ENCODE results near the gene CDC23. TPM values are rescaled to one million over a fixed set of nuclear protein-coding genes. Genes with fewer than 3 reads are reported as not detected.

Gene CDC23
- total RNA-seq, 4 donors from 2014 or later: 17.9 to 30.6 (median 22.2) TPM

DNA sequence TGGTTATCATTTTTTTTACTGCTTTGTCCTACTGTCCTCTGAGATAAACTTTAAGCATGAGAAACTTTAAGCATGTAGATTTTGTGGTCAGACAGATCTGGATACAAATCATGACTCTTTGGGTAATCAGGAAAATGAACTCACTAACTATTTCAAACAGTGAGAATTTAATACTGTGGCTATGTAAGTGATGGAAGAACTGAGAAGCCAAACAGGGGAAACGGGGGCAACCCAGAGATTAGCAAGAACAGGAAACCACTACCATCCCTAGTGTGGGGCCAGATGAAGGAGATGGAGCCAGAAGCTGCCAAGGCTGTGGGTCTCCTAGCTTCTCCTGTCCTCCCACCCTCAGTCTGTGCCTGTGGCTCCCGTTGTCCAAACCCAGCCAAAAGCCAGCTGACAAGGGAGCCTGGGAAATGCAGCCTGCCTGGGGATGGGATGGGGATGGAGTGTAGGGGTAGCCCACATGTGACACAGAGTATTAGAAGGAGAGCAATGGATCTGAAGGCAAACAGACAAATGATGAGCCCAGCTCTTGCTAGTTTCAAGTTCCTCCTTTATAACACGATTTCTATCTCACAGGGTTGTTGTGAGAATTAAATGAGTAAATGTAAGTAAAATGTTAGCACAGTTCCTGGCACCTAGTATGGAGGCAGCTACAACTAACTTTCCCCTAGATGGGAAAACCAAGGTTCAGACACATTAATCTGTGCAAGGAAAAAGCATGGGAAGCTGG, 27.7 kb upstream of the CDC23 start:
- DNase-seq (ENCODE audit: low spot score in 2 of 2): no peak
- H3K4me3 ChIP-seq: no peak overlapping the region
- no peaks in the 10 kb centered on the region for H3K9me3 ChIP-seq
- peaks cover 30% of the 10 kb centered on the region for H3K27me3 ChIP-seq
- H3K4me1 ChIP-seq: peaks cover 12% of the 10 kb centered on the region
- no peak for TF ChIP-seq POLR2AphosphoS5 (IDR thresholded peaks at IDR 0.05)
- TF ChIP-seq EP300 (IDR thresholded peaks at IDR 0.05): no peak
- TF ChIP-seq POLR2A (IDR thresholded peaks at IDR 0.05): no peak
- TF ChIP-seq, protein P1, sequence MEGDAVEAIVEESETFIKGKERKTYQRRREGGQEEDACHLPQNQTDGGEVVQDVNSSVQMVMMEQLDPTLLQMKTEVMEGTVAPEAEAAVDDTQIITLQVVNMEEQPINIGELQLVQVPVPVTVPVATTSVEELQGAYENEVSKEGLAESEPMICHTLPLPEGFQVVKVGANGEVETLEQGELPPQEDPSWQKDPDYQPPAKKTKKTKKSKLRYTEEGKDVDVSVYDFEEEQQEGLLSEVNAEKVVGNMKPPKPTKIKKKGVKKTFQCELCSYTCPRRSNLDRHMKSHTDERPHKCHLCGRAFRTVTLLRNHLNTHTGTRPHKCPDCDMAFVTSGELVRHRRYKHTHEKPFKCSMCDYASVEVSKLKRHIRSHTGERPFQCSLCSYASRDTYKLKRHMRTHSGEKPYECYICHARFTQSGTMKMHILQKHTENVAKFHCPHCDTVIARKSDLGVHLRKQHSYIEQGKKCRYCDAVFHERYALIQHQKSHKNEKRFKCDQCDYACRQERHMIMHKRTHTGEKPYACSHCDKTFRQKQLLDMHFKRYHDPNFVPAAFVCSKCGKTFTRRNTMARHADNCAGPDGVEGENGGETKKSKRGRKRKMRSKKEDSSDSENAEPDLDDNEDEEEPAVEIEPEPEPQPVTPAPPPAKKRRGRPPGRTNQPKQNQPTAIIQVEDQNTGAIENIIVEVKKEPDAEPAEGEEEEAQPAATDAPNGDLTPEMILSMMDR (IDR thresholded peaks at IDR 0.05): no peak
- WGBS: 67% methylated on average over 3 of the region's 3 CpGs
- H3K36me3 ChIP-seq: no peaks in the 10 kb centered on the region
- no peak overlapping the region for H3K27ac ChIP-seq

DNA sequence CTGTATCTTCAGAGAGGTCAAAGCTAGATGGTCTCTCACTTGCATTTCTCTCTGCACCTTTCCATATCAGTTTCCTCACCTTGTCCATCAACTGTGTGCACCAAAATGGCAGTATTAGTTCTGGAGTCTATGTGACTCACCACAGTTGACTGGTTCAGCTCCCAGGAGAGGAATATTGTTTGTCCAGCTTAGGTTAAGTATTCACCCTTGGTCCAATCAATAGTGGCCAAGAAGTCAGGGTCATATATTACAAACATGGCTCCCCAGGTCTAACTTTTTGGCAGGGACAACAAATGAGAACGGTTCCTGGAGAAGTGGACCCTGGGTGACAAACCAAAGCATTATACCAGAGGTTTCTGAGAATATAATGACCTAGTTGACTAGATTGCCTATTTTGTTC, 24.9 kb upstream of the CDC23 start:
- no peak overlapping the region for H3K27ac ChIP-seq
- TF ChIP-seq POLR2AphosphoS5 (IDR thresholded peaks at IDR 0.05) (no peak), EP300 (IDR thresholded peaks at IDR 0.05) (no peak), POLR2A (IDR thresholded peaks at IDR 0.05) (no peak)
- TF ChIP-seq, protein P1 (IDR thresholded peaks at IDR 0.05): no peak
- WGBS: 100% methylated on average over 1 of the region's 1 CpG
- peaks cover 30% of the 10 kb centered on the region for H3K27me3 ChIP-seq
- H3K4me3 ChIP-seq: no peak overlapping the region
- DNase-seq (ENCODE audit: low spot score in 2 of 2): no peak
- H3K4me1 ChIP-seq: peaks cover 12% of the 10 kb centered on the region
- H3K36me3 ChIP-seq: no peaks in the 10 kb centered on the region
- H3K9me3 ChIP-seq: no peaks in the 10 kb centered on the region

DNA sequence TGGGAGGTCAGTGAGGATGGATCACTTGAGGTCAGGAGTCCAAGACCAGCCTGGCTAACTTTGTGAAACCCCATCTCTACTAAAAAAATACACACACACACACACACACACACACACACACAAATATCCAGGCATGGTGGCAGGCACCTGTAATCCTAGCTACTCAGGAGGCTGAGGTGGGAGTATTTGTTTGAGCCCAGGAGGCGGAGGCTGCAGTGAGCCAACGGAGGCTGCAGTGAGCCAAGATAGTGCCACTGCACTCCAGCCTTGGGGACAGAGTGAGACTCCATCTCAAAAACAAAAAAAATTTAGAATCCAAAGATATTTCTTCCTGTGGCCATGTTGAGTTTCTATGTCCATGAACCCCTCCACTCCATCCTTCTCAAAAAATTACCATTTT, 21.5 kb upstream of the CDC23 start:
- Histone ChIP-seq H3K9me3 (no peaks in the 10 kb centered on the region), H3K4me1 (peaks cover 7% of the 10 kb centered on the region), H3K36me3 (no peaks in the 10 kb centered on the region), H3K27me3 (peaks cover 15% of the 10 kb centered on the region), H3K27ac (no peak overlapping the region), H3K4me3 (no peak overlapping the region)
- 91% methylated on average over 2 of the region's 2 CpGs for WGBS
- TF ChIP-seq, protein P1 (IDR thresholded peaks at IDR 0.05): no peak
- no peak for DNase-seq (ENCODE audit: low spot score in 2 of 2)

DNA sequence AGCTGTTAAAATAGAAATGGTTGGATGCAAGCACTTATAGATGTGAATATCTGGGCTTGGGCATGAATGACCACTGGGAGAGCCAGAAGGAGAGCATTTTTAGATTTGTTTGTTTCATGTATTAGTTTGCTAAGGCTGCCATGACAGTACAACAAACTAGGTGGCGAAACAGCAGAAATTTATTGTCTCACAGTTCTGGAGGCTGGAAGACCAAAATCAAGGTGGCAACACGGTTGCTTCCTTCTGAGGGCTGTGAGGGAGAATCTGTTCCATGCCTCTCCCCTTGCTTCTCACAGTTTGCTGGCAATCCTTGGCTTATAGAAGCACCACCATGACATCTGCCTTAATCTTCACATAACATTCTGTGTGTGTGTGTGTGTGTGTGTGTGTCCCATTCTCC, 20.2 kb upstream of the CDC23 start:
- no peak for DNase-seq (ENCODE audit: low spot score in 2 of 2)
- TF ChIP-seq, protein P1 (IDR thresholded peaks at IDR 0.05): no peak
- no peak for TF ChIP-seq POLR2A (IDR thresholded peaks at IDR 0.05)
- no peak for TF ChIP-seq POLR2AphosphoS5 (IDR thresholded peaks at IDR 0.05)
- no peak for TF ChIP-seq EP300 (IDR thresholded peaks at IDR 0.05)

DNA sequence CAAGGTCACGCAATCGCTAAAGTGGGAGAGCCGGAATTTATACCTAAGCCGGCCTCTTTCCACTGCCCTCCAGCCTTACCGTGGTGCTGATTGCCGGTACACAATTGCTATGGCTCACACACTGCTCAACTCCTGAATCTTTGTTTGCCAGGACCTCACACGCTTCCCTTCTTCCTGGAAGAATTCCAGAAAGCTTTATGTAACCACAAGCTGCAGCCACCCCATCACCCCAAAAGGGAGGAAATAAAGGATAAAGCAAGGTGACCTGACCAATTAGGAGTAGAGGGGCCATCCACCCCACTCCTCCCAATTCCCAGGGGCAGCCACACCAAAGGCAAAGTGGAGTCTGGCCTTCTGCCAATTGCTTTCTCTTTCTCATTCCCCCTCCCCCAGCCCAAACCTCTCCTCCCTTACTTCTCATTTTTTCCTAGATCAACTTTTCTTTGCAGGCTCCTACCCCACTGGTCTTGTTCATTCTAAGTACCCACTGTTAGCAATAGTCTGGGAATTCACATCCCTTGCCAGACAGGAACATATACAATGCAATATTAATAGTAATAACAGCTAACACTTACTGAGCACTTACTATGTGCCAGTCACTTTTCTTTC, 18.0 kb upstream of the CDC23 start:
- H3K4me1 ChIP-seq: peaks cover 7% of the 10 kb centered on the region
- whole genome bisulfite sequencing: 51% methylated on average over 7 of the region's 7 CpGs
- no peaks in the 10 kb centered on the region for H3K27me3 ChIP-seq
- no peak overlapping the region for H3K4me3 ChIP-seq
- TF ChIP-seq, protein P1 (IDR thresholded peaks at IDR 0.05): no peak
- TF ChIP-seq POLR2A (IDR thresholded peaks at IDR 0.05): no peak
- TF ChIP-seq EP300 (IDR thresholded peaks at IDR 0.05): no peak
- no peak for TF ChIP-seq POLR2AphosphoS5 (IDR thresholded peaks at IDR 0.05)
- H3K36me3 ChIP-seq: no peaks in the 10 kb centered on the region
- H3K9me3 ChIP-seq: no peaks in the 10 kb centered on the region
- no peak for DNase-seq (ENCODE audit: low spot score in 2 of 2)
- no peak overlapping the region for H3K27ac ChIP-seq

More for the DNA sequence above, 20.2 kb upstream of the CDC23 start:
- 80% methylated on average over 2 of the region's 2 CpGs for WGBS
- H3K27me3 ChIP-seq: peaks cover 1% of the 10 kb centered on the region
- no peak overlapping the region for H3K27ac ChIP-seq
- H3K4me3 ChIP-seq: no peak overlapping the region
- peaks cover 7% of the 10 kb centered on the region for H3K4me1 ChIP-seq
- no peaks in the 10 kb centered on the region for H3K36me3 ChIP-seq
- H3K9me3 ChIP-seq: no peaks in the 10 kb centered on the region

All from suprapubic skin (tissue), 4 donors.